Vagina (tissue), 2 donors: ENCODE results near the gene CENPB. TPM values are rescaled to one million over a fixed set of nuclear protein-coding genes. Genes with fewer than 3 reads are reported as not detected.
A peak's percentile ranks its signal among the peaks of the same experiment; 100 is the strongest.

ENCODE experiments used
- DNase-seq, 2 donors: peaks; one replicate each; pipeline ENCODE4 v3.0.0-alpha.2; 2017; ENCODE audit errors: extremely low spot score in 2 of 2
- H3K27ac ChIP-seq: fragments of 200-600 bp; sonication (generic); one replicate; pipeline ENCODE4 v1.5.1; 2019
- H3K27me3 ChIP-seq: fragments of 200-600 bp; sonication (generic); one replicate; pipeline ENCODE4 v1.5.1; 2019
- H3K36me3 ChIP-seq, 2 donors: fragments of 200-600 bp; sonication (generic); one replicate each; pipeline ENCODE4 v1.5.1; 2017 to 2019
- H3K4me1 ChIP-seq: fragments of 200-600 bp; sonication (generic); one replicate; pipeline ENCODE4 v1.5.1; 2019
- H3K4me3 ChIP-seq, 2 donors: fragments of 200-600 bp; sonication (generic); 1 replicate in 1 of 2; 2 replicates in 1 of 2; pipeline ENCODE4 v1.5.1; 2016 to 2019
- H3K9me3 ChIP-seq: fragments of 200-600 bp; sonication (generic); one replicate; pipeline ENCODE4 v1.5.1; 2019
- CTCF ChIP-seq, 3 experiments: fragments of 450-650 bp in 2 of 3; fragments of 200-600 bp in 1 of 3; sonication (generic) in 1 of 3; IDR thresholded peaks; one replicate each; pipeline ENCODE4 v1.5.1; 2017 to 2019; ENCODE audit warnings: antibody characterized with exemption in 3 of 3, mild to moderate bottlenecking in 2 of 3, moderate library complexity in 2 of 3
- POLR2A ChIP-seq, 2 donors: fragments of 450-650 bp; IDR thresholded peaks; one replicate each; pipeline ENCODE4 v1.6.1; 2017; ENCODE audit warnings: antibody characterized with exemption in 2 of 2, mild to moderate bottlenecking in 2 of 2, moderate library complexity in 2 of 2
- POLR2AphosphoS5 ChIP-seq, 2 donors: sonication (generic); formaldehyde crosslinking; IDR thresholded peaks; one replicate each; pipeline ENCODE4 v1.9.0; 2017; ENCODE audit warnings: antibody characterized with exemption in 2 of 2, mild to moderate bottlenecking in 2 of 2, low read depth in 1 of 2; ENCODE audit not compliant: insufficient read depth in 1 of 2
- intact Hi-C: fragments of 100-400 bp; cut with DNase I; formaldehyde crosslinking; loops from one replicate; pipeline ENCODE4 v1.15.1; 2023
- total RNA-seq: library from RNA; depleted of rRNA; stranded (reverse); fragments of >200 nt; gene quantifications from one replicate; pipeline ENCODE4 v1.2.3, GENCODE V29; 2016

CENPB gene
- total RNA-seq, 1 donor from 2014 or later, result 62.9 TPM

GRCh38 chr20:3800256-3800877 is 13.8 kb upstream of the CENPB start:
- Histone ChIP-seq H3K9me3 (no peaks in the 10 kb centered on the region), H3K4me1 (peaks cover 49% of the 10 kb centered on the region), H3K27me3 (no peaks in the 10 kb centered on the region), H3K36me3 (peaks cover 0 to 46% of the 10 kb centered on the region in 2 donors), H3K4me3 (no peak overlapping the region), H3K27ac (peak overlapping the region; percentile 35)
- intact Hi-C loops, result no loop called here
- no peak for DNase-seq
- TF ChIP-seq CTCF (IDR thresholded peaks at IDR 0.05) (no peak), POLR2A (IDR thresholded peaks at IDR 0.05) (no peak), POLR2AphosphoS5 (IDR thresholded peaks at IDR 0.05; ENCODE audit: insufficient read depth in 1 of 2, low read depth in 1 of 2) (no peak)

- Histone ChIP-seq H3K9me3 (no peaks in the 10 kb centered on the region), H3K27ac (peak overlapping the region; percentile 35), H3K27me3 (no peaks in the 10 kb centered on the region), H3K4me3 (no peak overlapping the region), H3K36me3 (peaks cover 0 to 37% of the 10 kb centered on the region in 2 donors), H3K4me1 (peaks cover 47% of the 10 kb centered on the region)
- no peak for DNase-seq
- TF ChIP-seq POLR2AphosphoS5 (IDR thresholded peaks at IDR 0.05; ENCODE audit: insufficient read depth in 1 of 2, low read depth in 1 of 2), result no peak
- no peak for TF ChIP-seq POLR2A (IDR thresholded peaks at IDR 0.05)
- TF ChIP-seq CTCF (IDR thresholded peaks at IDR 0.05), result no peak
- intact Hi-C loops, result no loop called here
These were observed 12.3 kb upstream of the CENPB start for GRCh38 chr20:3798908-3799248.

- intact Hi-C loops, result no loop called here
- Histone ChIP-seq H3K27me3 (no peaks in the 10 kb centered on the region), H3K9me3 (no peaks in the 10 kb centered on the region), H3K36me3 (peaks cover 0 to 32% of the 10 kb centered on the region in 2 donors), H3K4me1 (peaks cover 47% of the 10 kb centered on the region), H3K4me3 (no peak overlapping the region), H3K27ac (no peak overlapping the region)
- DNase-seq, result no peak
- TF ChIP-seq POLR2A (IDR thresholded peaks at IDR 0.05), result no peak
- TF ChIP-seq POLR2AphosphoS5 (IDR thresholded peaks at IDR 0.05; ENCODE audit: insufficient read depth in 1 of 2, low read depth in 1 of 2), result no peak
- TF ChIP-seq CTCF (IDR thresholded peaks at IDR 0.05), result no peak
These were observed 11.8 kb upstream of the CENPB start for GRCh38 chr20:3798373-3798768.

- TF ChIP-seq POLR2AphosphoS5 (IDR thresholded peaks at IDR 0.05; ENCODE audit: insufficient read depth in 1 of 2, low read depth in 1 of 2) (no peak), POLR2A (IDR thresholded peaks at IDR 0.05) (no peak), CTCF (IDR thresholded peaks at IDR 0.05) (no peak)
- no peaks in the 10 kb centered on the region for H3K27me3 ChIP-seq
- peaks cover 0 to 26% of the 10 kb centered on the region in 2 donors for H3K36me3 ChIP-seq
- peaks cover 47% of the 10 kb centered on the region for H3K4me1 ChIP-seq
- intact Hi-C loops, result no loop called here
- H3K4me3 ChIP-seq, result peak overlapping the region in 1 of 2 donors; percentile 61
- DNase-seq, result peak in 1 of 2 donors; percentile 93
- H3K27ac ChIP-seq, result peak overlapping the region; percentile 95
- H3K9me3 ChIP-seq, result no peaks in the 10 kb centered on the region
These were observed 11.2 kb upstream of the CENPB start for GRCh38 chr20:3797592-3798372.

GRCh38 chr20:3797226-3797545 is 10.6 kb upstream of the CENPB start:
- DNase-seq, result no peak
- H3K27me3 ChIP-seq, result no peaks in the 10 kb centered on the region
- peaks cover 47% of the 10 kb centered on the region for H3K4me1 ChIP-seq
- H3K27ac ChIP-seq, result peak overlapping the region; percentile 95
- peak overlapping the region in 1 of 2 donors; percentile 61 for H3K4me3 ChIP-seq
- TF ChIP-seq POLR2AphosphoS5 (IDR thresholded peaks at IDR 0.05; ENCODE audit: insufficient read depth in 1 of 2, low read depth in 1 of 2) (no peak), CTCF (IDR thresholded peaks at IDR 0.05) (no peak), POLR2A (IDR thresholded peaks at IDR 0.05) (no peak)
- H3K9me3 ChIP-seq, result no peaks in the 10 kb centered on the region
- intact Hi-C loops, result no loop called here
- H3K36me3 ChIP-seq, result peaks cover 0 to 21% of the 10 kb centered on the region in 2 donors
